Rectal smooth muscle tissue (tissue), 1 donor: Measurements from ENCODE around the gene PREX1.
"Not testable (repeated sequence)": the region's sequence is repeated elsewhere in the genome, so short reads cannot be mapped to it uniquely, and the experiment has no call there.

Source experiments
- H3K27ac ChIP-seq: one replicate; pipeline ENCODE4 v1.7.0; 2013; ENCODE audit warnings: low read depth, low read length, inconsistent platforms
- H3K27me3 ChIP-seq: one replicate; pipeline ENCODE4 v1.7.0; 2013; ENCODE audit warnings: low read length; ENCODE audit not compliant: control insufficient read depth, insufficient read depth
- H3K36me3 ChIP-seq: one replicate; pipeline ENCODE4 v1.7.0; 2013; ENCODE audit warnings: low read length; ENCODE audit not compliant: control insufficient read depth, insufficient read depth
- H3K4me1 ChIP-seq: one replicate; pipeline ENCODE4 v1.7.0; 2013; ENCODE audit warnings: low read length; ENCODE audit not compliant: control insufficient read depth, insufficient read depth
- H3K4me3 ChIP-seq: one replicate; pipeline ENCODE4 v1.7.0; 2013; ENCODE audit warnings: low read length
- H3K9ac ChIP-seq: one replicate; pipeline ENCODE4 v1.7.0; 2013; ENCODE audit warnings: low read length

PREX1 gene

GRCh38 chr20:48827855-48828733 lies at the start of gene PREX1:
PREX1 (minus strand) TSS chr20:48827999; CDS start chr20:48827860, 139 bp downstream.
- Histone ChIP-seq H3K4me1 (peaks cover 3% of the 10 kb centered on the region), H3K4me3 (peak within 1 kb of the TSS; percentile 74), H3K27me3 (no peaks in the 10 kb centered on the region), H3K36me3 (no peaks in the 10 kb centered on the region), H3K27ac (no peak within 1 kb of the TSS), H3K9ac (no peak within 1 kb of the TSS)

DNA sequence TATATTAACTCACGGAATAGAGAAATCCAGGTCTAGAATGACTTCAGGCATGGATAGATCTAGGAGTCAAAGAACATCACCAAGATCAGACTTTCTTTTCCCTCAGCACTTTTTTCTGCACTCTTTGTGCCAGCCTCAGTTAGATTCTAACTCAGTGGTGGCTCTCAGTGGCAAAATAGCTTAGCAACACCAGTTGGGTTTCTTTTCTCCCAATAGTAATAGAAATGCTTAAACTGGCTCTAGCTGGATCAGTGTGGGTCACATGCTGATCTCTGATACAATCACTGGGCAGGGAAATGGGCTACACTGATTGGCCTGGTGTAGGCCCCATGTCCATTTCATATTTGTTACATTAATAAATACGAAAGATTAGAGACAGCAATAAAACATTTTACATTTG lies 49.5 kb upstream of the PREX1 start:
- Histone ChIP-seq H3K9ac (no peak overlapping the region), H3K4me3 (no peak overlapping the region), H3K4me1 (no peaks in the 10 kb centered on the region), H3K27me3 (no peaks in the 10 kb centered on the region), H3K27ac (no peak overlapping the region), H3K36me3 (no peaks in the 10 kb centered on the region)

DNA sequence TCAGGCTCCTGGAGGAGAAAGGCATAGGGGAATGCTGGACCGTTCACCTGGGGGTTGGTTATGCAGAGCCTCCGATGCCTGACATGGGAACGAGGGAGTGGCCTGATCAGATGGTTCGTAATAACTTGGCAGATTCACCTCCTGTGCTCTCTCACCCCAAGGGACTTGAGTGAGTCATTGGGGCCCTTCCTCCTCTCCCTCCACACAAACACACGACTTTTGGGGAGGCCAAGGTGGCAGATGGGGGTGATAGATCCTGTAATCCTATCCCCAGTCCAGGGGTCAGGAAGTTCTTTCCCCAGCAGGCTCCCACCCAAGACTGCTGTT lies 48.1 kb upstream of the PREX1 start:
- no peak overlapping the region for H3K9ac ChIP-seq
- H3K4me1 ChIP-seq: no peaks in the 10 kb centered on the region
- no peak overlapping the region for H3K27ac ChIP-seq
- no peak overlapping the region for H3K4me3 ChIP-seq
- no peaks in the 10 kb centered on the region for H3K27me3 ChIP-seq
- no peaks in the 10 kb centered on the region for H3K36me3 ChIP-seq

DNA sequence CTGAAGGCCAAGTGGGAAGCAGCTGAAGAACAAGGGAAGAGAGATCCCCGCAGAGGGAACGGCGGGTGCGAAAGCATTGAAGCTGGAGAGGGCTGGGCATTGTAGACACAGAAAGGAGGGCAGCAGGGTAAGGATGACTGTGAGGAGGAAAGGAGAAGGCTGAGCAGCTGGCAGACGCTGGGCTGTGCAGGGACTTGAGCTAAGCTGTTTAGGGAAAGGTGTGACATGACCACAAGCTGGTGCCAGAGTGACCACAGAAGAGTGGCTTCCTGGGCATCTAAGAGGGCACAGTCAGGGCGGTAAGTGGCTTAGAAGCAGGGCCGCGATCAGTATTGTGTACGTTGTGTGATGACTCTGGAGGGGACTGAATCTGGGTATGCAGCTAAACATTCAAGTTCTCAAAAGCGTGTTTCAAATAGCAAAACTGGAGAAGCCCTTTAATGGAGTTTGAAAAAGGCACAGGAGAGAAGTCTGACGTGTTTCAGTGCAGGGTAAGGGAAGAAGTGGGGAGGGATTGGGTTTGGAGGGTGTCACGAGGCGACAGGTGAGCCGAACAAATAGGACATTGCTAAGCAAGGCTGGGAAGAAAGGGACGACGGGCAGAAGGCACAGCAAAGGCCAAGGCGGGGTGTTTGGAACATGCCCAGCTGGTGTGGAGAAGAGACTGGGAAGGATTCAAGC lies 47.6 kb upstream of the PREX1 start:
- H3K27ac ChIP-seq: no peak overlapping the region
- no peaks in the 10 kb centered on the region for H3K36me3 ChIP-seq
- H3K4me1 ChIP-seq: no peaks in the 10 kb centered on the region
- no peaks in the 10 kb centered on the region for H3K27me3 ChIP-seq
- H3K9ac ChIP-seq: no peak overlapping the region
- H3K4me3 ChIP-seq: no peak overlapping the region

DNA sequence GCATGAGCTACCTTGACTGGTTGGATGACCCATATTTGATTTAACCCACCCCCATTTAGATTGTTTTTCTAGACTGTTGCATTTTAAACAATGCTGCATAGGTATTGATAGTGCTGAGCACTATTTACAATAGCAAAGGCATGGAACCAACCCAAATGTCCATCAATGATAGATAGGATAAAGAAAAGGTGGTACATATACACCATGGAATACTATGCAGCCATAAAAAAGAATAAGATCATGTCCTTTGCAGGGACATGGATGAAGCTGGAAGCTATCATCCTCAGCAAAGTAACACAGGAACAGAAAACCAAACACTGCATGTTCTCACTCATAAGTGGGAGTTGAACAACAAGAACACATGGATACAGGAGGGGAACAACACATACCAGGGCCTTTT lies 41.6 kb upstream of the PREX1 start:
- H3K4me3 ChIP-seq, H3K27ac ChIP-seq, H3K9ac ChIP-seq, H3K4me1 ChIP-seq, H3K36me3 ChIP-seq, H3K27me3 ChIP-seq: not testable (repeated sequence)

GRCh38 chr20:48866936-48867335 lies 39.1 kb upstream of the PREX1 start:
- no peak overlapping the region for H3K4me3 ChIP-seq
- H3K4me1 ChIP-seq: no peaks in the 10 kb centered on the region
- H3K27ac ChIP-seq: no peak overlapping the region
- no peaks in the 10 kb centered on the region for H3K36me3 ChIP-seq
- no peak overlapping the region for H3K9ac ChIP-seq
- H3K27me3 ChIP-seq: no peaks in the 10 kb centered on the region

- H3K4me1 ChIP-seq: no peaks in the 10 kb centered on the region
- H3K9ac ChIP-seq: no peak overlapping the region
- no peaks in the 10 kb centered on the region for H3K27me3 ChIP-seq
- H3K27ac ChIP-seq: no peak overlapping the region
- H3K4me3 ChIP-seq: no peak overlapping the region
- no peaks in the 10 kb centered on the region for H3K36me3 ChIP-seq
Observed at GRCh38 chr20:48864738-48865318, 37.0 kb upstream of the PREX1 start.

DNA sequence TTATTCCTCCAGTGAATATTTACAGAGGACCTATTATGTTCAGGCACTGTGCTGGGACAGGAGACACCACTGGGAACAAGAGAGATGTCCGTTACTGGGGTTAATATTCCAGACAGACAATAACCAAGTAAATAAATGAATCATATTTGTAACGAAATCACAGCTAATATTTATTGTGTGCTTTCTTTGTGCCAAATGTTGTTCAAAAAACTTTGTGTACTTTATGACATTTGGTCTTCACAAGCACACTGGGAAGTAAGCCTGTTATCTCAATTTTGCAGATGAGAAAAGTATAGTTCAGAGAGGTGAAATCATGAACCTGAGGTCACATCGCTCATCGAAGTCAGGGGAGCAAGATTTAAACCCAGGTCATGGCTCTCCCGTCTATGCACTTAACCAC lies 36.5 kb upstream of the PREX1 start:
- Histone ChIP-seq H3K4me1 (no peaks in the 10 kb centered on the region), H3K9ac (no peak overlapping the region), H3K36me3 (no peaks in the 10 kb centered on the region), H3K4me3 (no peak overlapping the region), H3K27me3 (no peaks in the 10 kb centered on the region), H3K27ac (no peak overlapping the region)

DNA sequence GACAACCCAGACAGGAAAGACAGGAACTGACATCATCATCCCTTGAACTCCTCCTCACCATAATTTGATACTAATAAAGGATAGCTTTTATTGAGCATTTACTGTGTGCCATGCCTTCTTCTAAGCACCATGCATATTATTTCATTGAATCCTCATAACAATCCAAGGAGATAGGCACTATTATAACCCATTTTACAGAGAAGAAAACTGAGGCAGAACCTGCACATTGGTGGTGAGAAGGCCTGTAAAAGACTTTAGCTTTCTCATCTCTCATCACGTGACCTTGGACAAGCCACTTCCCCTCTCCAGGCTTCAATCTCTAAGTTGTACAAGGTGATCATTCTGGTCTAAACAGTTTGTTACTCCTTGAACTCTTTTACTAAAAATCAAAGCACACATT lies 34.5 kb upstream of the PREX1 start:
- Histone ChIP-seq H3K4me3 (no peak overlapping the region), H3K9ac (no peak overlapping the region), H3K4me1 (no peaks in the 10 kb centered on the region), H3K27ac (no peak overlapping the region), H3K27me3 (no peaks in the 10 kb centered on the region), H3K36me3 (no peaks in the 10 kb centered on the region)

GRCh38 chr20:48861444-48861843 lies 33.6 kb upstream of the PREX1 start:
- H3K27ac ChIP-seq: no peak overlapping the region
- no peak overlapping the region for H3K9ac ChIP-seq
- H3K4me1 ChIP-seq: no peaks in the 10 kb centered on the region
- H3K4me3 ChIP-seq: no peak overlapping the region
- H3K36me3 ChIP-seq: no peaks in the 10 kb centered on the region
- no peaks in the 10 kb centered on the region for H3K27me3 ChIP-seq

DNA sequence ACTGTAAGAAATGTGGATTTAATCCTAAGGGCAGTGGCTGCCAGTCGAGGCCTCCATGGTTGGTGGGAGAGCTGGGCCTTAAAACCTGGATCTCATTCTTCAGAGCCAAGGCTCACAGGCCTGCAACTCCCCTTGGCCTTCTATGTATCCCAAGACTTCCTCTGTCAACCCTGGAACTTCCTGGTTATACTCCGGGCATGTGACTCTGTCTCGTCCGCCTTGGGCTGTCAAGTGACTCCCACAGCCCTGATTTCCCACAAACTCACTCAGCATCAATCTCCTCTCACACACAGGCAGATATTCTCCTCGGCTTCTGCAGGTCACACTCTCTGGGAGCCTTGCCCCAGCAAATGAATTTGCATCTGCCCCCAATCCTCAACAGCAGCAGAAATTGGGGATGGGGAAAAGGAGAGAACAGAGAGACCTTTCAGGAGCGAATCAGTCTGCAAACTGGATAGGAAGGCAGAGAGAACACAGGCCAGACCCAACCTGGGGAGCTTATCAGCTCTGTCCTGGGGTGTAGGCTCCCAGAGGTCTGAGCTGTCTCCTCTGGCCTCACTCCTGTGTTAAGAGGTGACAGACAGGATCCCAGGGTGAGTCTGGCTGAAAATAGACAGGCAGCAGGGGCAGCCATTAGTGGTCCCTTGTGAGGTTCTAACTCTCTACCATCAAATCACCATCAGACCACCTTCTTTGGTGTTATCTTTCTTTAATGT lies 30.4 kb upstream of the PREX1 start:
- Histone ChIP-seq H3K4me1 (no peaks in the 10 kb centered on the region), H3K27ac (no peak overlapping the region), H3K36me3 (no peaks in the 10 kb centered on the region), H3K27me3 (no peaks in the 10 kb centered on the region), H3K4me3 (no peak overlapping the region), H3K9ac (no peak overlapping the region)

DNA sequence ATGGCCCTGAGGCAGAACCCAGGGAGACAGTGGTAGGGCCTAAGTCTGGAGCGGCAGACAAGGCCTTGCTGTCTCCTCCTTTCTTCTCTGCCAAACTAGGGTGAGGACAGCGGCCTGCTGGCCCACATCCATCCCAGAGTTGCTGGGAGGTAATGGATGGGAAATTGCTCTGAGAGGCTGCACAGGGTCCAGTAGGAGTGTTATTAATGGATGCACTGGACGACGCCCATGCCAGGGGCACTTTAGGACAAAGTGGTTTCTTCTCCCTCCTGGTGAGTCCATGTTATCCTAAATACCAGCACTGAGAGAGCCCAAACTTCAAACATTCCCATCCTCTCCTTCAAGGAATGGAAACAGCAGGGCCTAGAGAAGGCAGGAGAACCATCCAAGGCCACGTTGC lies 28.3 kb upstream of the PREX1 start:
- Histone ChIP-seq H3K36me3 (no peaks in the 10 kb centered on the region), H3K27me3 (no peaks in the 10 kb centered on the region), H3K9ac (no peak overlapping the region), H3K4me1 (no peaks in the 10 kb centered on the region), H3K27ac (no peak overlapping the region), H3K4me3 (no peak overlapping the region)
